NCI-H2081 (cell line): ENCODE data around the gene PTPRR.
A peak's percentile ranks its signal among the peaks of the same experiment; 100 is the strongest.

Experiments used
- DNase-seq, 2 experiments: peaks; one replicate each; lab custom pipeline; 2025; lab: John Stamatoyannopoulos, UW

Gene PTPRR, protein sequence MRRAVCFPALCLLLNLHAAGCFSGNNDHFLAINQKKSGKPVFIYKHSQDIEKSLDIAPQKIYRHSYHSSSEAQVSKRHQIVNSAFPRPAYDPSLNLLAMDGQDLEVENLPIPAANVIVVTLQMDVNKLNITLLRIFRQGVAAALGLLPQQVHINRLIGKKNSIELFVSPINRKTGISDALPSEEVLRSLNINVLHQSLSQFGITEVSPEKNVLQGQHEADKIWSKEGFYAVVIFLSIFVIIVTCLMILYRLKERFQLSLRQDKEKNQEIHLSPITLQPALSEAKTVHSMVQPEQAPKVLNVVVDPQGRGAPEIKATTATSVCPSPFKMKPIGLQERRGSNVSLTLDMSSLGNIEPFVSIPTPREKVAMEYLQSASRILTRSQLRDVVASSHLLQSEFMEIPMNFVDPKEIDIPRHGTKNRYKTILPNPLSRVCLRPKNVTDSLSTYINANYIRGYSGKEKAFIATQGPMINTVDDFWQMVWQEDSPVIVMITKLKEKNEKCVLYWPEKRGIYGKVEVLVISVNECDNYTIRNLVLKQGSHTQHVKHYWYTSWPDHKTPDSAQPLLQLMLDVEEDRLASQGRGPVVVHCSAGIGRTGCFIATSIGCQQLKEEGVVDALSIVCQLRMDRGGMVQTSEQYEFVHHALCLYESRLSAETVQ

DNA sequence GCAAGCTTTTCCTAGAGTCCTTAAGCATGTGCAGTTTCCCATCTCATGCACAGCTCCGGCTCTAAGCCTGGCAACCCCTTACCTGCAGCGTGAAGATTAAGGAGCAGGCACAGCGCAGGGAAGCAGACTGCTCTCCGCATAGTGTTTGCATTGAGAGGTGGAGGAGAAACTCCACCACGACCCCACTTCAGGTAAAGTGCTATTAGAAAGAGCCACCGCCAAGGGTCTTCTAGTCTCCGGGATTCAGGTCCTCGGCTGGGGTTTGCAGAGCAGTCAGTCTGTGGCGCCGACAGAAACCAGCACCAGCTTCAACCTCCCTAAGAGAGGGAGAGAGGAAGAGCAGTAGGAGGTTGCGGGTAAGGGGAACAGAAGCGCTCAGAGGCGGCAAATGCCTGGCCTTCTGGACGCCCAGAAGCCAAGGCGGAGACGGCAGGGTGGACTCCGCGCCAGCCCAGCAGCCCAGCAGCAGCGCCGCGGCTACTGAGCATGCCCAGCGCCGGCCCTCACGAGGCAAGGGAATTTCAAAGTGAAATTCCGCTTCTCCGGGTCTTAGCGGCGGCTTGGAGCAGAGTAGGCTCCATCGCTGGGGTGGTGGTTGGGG, at the start of gene PTPRR:
PTPRR (minus strand) TSS at position 488 of the 601 bp plus-strand sequence; CDS start at position 140, 348 bp downstream.
- peak; percentile 30 to 52 for DNase-seq

DNA sequence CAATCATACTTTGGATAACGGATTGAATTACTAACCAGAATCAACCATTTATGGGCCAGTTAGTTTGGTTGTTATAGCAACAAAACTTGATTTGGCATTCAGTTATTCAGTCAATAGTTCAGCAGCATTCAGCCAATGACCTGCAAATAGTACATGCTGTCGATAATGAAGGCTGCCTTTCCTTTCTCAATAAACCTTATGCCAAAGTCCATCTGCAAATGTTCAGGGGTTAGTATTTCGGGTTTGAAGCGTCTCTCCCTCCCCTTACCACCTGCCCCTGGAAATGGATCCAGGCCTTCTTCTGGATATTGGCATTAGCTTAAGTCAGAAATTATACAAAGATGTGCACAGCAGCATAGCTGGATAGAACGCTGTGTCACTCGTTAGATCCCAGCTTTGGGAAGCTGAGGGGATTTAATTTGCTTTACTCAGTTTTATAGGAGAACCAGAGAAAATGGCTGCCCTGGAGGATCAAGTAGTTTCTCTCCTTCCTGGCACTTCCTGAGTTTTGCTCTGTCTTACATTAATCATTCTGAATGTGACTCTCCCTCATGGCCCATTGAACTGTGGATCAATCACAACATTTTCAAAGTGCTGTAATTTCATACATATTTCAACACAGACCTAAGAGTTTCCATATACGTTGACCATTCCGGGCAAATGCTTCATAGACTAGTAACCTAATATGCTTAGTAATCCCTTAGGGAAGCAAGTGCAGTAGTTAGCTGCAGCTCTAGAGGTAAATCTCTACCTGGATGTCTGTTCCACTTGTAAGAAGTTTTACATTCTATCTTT, 46.7 kb upstream of the PTPRR start:
- DNase-seq: no peak

DNA sequence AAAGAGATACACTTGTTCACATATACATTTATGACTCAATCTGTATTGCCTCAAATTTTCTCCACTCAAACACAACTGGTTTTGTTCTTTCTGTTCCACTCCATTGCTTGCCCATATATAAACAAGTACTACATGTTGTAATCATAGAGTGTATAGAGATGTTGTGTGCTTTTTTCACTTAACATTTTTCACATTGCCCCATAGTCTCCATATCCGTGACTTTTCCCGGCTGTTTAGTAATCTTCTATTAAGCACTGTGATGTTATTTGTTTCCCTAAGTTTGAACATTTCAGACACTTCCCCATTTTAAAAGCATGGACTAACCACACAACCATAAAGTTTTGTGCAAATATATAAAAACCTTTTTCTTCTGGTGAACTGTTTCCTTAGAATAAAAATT, 45.5 kb upstream of the PTPRR start:
- DNase-seq: no peak

DNA sequence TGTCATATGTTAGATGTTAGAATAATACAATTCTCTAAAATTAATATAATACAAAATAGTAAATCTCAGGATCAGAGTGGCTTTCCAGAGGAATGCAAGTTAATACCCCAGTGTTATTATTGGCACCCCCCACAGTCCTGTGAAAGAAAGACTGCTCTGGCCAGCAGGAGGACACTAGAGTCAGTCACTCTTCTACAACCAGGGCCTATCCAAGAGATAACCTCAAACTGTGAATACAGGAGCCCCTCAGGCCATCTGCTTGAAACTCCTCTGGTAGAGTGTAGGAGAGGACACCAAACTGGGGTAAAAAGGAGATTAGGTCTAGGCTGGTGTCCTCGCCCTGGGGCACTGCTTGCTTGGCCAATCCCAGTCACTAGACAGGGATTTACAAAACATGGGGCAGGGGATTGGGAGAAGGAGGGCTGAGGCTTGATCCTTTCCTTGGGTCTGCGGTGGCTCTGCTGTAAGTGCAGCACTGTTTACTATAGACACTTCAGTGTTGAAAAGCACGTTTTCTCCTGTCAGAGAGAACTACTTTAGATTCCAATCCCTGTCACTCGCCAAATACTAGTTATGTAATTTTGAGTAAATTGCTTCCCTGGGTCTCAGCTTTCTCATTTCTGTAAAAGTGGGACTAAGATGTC, 44.5 kb upstream of the PTPRR start:
- DNase-seq: no peak

DNA sequence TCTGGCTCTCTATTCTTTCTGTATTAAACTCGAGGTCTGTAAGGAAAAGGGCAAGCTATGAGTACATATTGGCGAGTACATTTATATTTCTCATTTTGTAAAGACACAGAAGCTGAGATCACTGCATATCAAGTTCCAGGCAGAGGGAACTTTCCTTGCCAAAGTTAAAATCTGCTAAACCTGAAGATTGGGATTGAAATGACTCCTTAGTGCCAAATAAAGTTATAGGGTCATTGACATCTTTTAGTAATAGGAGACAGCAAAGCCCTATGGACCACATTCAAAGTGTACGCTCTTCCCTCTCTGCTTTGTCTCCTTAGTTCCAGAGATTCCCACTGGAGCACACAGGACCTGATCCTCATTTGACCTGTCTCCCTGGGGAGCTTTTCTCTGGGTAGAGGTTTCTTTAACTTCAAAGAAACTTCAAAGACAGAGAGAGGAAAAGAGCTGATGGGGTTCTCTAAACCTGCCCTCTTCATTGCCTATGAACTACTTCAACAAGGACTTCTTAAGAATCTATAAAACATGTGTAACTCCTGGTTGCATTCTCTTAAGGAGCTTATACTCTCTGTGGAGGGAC, 42.6 kb upstream of the PTPRR start:
- no peak for DNase-seq

DNA sequence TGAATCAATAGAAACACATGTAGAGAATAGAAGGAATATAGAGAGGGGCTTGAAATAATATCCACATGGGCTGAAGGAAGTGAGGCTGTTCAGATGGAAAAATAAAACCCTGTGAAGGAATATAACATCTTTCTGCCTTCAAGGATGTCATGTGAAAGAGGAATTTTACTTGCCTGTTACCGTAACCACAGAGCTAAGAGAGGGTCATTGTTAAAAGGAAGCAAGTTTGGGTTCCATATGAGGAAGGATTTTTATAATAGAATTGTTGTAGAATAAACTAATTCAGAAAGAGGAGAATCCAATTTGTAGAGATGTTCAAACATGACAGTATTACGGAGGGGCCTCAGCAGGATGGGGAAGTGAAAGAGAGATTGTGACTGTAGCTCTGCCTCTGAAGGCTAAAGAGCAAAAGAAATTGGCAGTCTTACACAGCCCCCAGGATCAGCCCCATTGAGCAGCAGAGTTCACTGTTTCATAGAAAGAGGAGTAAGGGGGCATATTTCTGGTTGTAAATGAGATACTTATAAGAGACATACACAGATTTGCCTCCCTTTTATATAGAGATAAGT, 41.8 kb upstream of the PTPRR start:
- DNase-seq: no peak

DNA sequence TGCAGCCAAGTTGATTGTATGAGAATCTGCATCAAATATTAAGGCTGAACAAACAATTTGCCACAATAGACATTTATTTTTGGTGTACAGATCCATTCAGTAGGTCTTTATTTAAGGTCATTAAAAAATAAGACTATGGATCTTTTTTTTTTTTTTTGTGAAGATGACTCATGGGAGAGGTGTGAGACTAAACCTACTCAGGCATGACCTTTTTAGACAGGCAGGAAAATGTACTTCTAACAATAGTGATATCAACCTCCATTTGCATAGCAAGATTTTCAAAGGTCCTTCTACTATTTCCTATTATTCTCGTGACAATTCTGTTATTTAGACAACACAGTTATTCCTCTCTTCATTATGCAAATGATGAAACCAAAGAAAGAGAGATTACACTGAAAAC, 39.9 kb upstream of the PTPRR start:
- DNase-seq: no peak

DNA sequence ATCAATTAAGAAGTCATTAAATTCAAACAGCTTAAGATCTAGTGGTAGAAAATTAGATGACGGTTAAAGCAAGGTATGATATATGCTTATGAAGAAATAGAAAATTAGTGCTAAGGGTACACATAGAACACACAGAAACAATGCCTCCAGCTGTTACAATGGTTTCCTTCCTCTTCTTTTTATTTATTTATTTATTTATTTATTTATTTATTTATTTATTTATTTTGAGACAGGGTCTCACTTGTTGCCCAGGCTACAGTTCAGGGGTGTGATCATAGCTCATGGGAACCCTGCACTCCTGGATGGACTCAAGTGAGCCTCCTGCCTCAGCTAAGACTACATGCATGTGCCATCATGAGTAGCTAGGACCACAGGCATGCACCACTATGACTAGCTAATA, 34.9 kb upstream of the PTPRR start:
- DNase-seq: no peak

DNA sequence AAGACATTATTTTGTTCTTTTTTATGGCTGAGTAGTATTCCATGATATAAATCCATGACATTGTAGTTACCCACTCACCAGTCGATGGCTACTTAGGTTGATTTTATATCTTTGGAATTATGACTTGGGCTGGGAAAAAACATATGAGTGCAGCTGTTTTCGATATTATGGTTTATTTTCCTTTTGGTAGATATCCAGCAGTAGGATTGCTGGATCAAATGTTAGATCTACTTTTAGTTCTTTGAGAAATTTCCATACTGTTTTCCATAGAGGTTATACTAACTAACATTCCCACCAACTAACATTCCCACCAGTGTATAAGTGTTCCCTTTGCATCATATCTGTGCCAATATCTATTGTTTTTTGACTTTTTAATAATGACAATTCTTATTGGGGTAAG, 29.9 kb upstream of the PTPRR start:
- DNase-seq: no peak

DNA sequence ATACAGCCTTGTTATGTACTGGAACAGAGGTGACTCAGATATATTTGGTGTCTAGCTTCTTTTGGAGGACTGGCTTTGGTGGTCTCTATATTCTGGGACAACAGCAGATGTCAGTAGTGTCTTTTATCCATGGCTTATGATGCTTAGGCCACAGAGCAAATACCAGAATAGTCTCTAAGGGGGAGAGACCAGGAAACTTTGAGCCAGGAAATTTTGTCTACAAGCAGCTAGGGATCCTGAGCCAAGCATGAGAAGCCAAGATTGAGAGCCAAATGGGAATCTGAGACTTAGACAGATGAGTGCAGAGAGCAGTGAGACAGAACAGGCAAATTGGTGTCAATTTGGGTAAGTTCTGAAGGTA, 28.4 kb upstream of the PTPRR start:
- DNase-seq: no peak

DNA sequence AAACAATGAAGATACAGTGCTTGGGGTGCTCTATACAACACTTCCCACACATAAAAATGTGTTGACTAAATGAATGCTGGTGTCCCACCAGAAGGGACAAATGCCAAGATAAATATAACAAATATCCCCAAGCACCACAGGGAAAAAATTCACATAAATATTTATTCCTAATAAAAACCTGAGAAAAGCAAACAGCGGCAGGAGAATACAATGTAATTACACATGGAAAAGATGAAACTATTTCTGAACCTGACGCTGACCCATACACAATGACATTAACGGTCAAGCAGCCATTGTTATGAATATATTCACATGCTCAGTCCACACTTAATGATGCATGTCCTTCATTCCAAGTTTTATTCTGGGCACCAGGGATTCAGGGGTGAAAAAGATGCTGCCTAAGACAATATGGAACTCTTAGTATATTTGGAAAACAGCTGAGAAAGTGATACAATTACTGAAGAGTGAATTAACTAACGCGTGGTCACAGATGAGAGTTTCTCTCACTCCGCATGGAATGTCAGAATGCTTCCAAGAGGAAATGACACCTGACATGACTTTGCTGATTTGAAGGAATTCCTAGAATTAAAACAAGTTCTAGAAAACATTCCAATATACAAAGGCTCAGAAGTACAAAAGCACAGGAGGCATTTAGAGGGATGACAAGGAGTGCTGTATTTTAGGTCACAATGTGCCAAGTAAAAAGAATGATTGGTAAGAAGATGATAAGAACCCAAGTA, 27.9 kb upstream of the PTPRR start:
- DNase-seq: no peak

DNA sequence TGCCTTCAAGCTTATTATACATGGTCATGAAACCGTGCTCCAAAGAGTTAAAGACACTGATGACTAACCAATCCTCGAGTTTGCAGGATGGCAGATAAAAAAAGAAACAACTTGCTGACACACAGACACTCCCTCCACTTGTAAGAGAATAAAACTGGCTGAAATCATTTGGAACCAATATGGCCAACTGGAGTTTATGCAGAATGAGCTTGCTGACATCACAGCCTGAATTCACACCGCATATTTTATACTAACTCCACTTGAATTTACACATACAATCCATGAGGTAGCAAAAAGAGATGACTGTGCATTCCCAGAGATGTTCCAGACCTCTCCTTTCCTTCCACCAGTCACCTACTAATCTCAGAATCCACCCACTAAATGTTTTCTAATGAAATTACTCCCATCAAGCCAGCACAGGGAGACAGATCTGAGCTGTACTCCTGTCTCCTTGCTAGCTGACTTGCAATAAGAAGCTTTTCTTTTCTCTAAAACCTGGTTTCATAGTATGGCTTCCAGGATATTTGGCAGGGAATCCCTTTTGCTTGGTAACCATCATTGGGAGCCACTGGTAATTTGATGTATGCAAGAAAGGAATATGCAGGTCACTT, 15.8 kb upstream of the PTPRR start:
- DNase-seq: no peak

DNA sequence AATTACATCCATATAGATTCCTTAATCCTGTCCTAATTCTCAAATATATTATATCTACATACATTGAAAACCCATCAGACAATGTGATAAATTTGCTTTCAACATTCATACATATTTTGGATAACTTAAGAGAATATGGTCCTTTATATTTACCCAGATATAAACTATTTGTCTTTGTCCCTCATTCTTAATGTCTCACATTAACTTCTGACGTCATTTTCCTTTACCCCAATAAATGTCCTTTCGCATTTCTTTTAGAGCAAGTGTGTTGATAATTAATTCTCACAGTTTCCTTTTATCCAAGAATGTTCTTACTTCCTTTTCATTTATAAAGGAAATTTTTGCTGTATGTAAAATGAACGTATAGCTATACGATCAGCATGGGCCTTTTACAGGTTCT, 12.6 kb upstream of the PTPRR start:
- DNase-seq: no peak

DNA sequence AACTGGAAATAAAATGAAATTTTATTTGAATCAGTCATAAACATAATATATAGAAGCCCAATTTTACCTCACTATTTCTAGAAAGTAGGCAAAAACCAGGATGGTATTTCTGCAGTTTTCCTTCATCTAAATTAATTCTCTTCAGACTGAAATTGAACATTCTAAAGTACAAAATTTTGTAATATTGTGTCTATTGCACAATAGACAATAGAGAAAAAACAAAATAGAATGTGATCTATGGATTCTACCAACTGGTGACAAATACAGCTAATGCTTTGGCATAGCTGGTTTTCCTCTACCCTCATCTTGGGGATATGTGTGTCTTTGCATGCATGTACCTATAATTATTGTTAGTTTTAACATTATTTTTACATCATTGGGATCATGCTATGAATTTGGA, 8.5 kb upstream of the PTPRR start:
- DNase-seq: no peak

DNA sequence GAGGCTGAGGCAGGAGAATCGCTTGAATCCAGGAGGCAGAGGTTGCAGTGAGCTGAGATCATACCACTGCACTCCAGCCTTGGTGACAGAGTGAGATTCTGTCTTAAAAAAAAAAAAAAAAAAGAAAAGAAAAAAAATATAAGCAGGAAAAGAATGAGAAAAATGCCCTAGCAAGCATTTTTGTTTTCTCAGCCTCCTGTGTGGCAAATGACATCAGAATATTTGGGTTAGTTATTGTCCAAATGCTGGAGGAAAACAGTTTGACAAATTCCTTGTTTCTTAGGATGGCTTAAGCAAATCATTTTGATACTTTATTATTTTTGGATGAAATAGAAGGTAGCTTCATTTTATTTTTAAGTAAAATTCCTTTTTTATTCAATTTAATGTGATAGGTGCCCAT, 7.5 kb upstream of the PTPRR start:
- DNase-seq: no peak

DNA sequence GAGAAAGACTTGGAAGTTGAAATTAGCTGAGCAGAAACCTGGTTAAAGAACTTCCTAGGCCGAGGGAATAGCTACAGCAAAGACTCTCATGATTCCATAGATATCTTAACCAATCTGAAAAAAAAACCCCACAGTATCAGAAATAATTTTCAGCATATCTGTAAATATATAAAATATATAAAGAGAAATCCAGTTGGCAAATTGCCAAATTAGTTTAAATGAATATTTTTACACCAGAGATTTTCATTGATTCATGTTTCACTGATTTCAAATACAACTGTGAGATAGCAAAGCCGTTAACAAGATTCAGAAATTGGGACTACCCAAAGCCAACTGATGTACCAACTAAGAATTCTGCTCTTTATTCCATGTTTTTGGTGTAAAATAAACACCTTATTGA, 6.8 kb upstream of the PTPRR start:
- no peak for DNase-seq

DNA sequence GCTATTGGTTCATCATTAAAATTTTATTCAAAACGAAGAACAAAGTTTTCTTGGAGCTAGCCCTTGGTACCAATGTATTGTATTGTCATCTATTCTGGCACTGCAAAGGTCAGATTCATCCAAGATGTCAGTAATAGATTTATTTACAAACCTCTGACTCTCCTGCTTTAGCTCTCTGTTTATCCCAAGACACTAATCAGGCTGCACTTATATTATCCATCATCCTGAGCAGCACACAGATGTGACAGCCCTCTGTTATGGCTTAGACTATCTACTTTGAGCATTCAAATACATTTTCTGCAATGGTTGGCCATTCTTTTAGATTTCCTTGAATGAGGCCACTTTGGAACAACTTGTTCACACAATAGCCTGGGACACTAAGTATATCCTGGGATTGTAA, 5.0 kb upstream of the PTPRR start:
- DNase-seq: no peak

DNA sequence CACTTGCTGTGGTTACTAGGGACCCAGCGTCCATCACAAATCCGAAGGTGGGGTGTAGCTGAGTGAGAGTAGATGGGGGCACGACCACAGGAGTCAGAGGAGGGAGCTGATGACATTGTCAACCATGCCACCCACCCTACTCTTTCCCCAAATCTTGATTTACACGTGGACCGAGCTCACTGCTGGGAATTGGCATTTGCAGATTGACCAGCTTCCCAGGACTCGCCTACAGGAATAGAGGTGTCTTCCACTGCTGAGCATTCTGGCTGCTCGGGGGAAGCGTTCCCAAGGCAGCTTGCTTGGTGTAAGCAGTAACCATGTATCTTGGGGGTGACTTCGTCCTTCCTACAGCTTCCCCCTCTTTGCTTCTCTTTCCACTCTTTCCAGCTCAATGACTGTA, 353 bp upstream of the PTPRR start:
- peak in 1 of 2 experiments; percentile 29 for DNase-seq

DNA sequence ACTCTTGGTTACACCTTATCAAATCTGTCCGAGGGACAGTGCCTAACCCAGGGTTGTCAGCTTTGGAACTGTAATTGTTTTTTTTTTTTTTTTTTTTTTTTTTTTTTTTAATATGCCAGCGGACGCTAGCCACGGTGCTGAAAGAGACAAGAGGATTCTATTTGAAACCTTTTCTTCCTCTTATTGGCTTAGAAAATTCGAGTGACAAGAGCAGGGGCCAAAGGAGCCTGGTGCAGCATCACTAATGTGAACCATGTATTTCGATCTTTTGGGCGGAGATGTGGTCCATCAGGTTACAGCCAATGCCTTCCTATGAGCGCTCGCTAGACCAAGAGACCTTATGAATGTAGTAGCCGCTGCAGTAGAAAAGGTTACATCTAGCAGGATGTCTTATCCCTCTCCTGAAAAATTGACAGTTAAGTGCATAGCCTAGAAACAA, 922 bp downstream of the PTPRR start:
- peak in 1 of 2 experiments; percentile 1 for DNase-seq

DNA sequence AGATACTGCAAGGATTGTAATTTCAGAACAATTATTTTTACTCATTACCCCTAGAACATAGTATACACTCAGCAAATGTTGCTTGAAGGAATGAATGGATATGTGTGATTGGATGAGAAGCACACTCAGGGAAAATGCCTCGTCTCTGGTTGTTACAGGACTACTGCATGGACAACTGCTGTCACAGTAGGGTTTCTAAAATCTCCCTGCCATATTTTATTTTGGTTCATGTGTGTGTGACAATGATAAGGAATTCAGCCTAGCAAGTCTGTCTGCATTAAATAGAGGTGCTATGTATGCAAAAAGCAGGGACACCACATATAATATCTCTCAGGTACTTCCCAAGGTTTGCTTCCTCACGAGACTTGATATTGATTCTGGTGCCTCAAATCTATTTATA, 1.4 kb downstream of the PTPRR start:
- no peak for DNase-seq
